GM21786 (cell line): ENCODE results near the gene CNOT1.
"Not testable (repeated sequence)": the region's sequence is repeated elsewhere in the genome, so short reads cannot be mapped to it uniquely, and the experiment has no call there.

Experiments used
- ATAC-seq: cut with Tn5 transposase; IDR thresholded peaks from one replicate; pipeline ENCODE4 v1.9.1; 2021; ENCODE audit not compliant: unreplicated experiment

CNOT1 gene

DNA sequence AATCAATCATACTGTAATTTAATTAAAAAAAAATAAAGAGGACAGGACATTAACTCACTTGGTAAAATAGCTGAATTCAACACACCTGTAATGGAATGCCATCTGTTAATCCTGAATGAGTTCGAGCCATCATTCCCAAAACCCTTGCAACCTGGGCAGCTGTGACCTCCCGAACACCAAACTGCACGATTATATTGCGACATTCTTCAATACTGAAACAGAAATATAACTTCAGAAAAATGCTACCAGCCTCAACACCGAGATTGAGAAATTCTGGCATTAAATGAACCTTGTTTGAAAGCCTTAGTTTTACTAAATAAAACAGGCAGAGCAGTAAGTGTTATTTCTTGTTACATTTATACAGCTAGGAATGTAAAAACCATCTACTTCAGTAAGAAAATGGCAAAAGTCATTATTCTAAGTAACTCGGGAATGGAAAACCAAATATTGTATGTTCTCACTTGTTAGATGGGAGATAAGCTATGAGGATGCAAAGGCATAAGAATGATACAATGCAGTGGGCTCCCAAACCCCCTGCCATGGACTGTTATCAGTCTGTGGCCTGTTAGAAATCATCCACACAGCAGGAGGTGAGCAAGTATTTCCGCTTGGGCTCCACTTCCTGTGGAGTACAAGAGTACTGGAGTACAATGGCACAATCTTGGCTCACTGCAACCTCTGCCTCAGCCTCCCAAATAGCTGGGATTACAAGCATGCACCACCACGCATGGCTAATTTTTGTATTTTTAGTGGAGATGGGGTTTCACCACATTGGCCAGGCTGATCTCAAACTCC is 46.5 kb downstream of the CNOT1 start:
- ATAC-seq: no peak

DNA sequence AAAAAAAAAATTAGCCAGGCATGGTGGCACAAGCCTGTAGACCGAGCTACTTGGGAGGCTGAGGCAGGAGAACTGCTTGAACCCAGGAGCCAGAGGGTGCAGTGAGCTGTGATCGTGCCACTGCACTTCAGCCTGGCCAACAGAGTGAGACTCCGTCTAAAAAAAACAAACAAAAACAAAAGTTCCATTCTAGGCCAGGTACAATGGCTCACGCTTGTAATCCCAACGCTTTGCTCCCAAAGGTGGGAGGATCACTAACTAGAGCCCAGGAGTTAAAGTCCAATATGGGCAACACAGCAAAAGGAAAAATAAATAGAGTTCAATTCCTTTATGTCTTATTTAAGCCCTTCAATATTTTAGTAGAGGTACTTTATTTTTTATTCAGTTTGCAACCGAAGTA is 47.5 kb downstream of the CNOT1 start:
- no peak for ATAC-seq

DNA sequence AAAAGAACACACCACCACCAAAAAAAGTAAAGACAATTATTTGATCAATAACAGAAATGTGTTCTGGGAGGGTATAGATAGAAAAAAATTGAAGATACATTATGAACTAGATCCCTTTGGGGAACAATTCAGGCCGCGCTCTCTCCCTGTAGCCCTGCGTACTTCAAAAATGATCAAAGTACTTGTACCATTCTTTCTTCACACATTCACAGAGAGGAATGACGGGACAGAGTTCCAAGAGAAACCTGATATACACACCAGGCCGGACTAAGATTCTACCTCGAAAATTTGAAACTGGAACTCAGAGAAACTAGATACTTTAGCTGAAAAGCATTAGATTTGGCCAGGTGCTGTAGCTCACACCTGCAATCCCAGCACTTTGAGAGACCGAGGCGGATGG is 50.0 kb downstream of the CNOT1 start:
- ATAC-seq: no peak

DNA sequence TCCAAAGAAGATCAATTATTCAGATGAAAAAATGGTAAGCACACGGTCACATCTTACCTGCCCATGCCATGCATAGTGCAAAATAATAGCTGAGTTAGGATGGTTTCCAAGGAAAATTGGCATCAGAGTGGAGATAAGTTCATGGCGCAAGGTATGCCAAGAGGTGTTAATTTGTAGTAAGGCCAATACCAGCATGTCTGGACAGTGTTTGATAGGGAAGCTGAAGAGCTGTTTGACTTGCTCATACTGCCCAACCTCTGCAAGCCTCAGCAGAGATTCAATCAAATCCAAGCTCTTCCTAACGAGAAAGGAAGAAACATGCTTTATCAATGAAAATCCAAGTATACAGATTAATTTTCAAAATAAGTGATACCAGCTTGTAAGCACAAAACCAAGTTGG is 51.0 kb downstream of the CNOT1 start:
- ATAC-seq: no peak

DNA sequence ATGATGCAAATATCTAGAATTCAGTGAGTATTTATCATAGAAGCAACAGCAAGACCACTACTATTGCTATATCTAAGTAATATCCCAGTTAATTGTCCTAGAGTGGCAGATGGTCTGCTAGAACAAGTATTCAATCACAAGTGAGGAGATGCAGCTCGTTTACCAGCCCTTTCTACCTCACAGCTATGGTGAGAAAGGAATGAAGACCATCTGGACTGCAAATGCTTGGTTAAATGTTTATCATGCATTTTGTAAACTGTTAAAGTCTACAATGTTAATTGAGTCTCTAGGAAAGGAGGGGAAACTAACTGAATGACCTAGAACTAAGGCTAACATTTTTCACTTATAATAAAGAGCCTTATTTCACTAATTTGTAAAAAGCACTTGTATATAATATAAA is 52.5 kb downstream of the CNOT1 start:
- ATAC-seq: no peak

DNA sequence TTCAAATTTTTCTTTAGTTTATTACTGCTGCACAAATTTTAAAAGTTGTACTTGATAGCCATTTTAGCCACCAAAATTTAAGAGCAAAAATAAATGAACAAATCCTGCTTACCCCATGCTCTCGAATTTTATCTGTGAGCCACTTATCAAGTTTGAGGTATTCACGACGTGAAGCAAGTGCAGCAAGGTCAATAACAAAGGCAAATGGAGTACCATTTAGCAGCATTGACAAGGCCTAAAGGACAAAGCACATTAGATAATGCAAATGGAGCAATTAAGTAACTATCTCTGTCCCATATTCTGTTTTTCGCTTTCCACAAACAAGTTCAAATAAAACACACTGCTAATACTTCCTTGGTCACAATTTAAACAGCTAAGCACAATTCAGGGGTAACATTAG is 54.7 kb downstream of the CNOT1 start:
- ATAC-seq: no peak

DNA sequence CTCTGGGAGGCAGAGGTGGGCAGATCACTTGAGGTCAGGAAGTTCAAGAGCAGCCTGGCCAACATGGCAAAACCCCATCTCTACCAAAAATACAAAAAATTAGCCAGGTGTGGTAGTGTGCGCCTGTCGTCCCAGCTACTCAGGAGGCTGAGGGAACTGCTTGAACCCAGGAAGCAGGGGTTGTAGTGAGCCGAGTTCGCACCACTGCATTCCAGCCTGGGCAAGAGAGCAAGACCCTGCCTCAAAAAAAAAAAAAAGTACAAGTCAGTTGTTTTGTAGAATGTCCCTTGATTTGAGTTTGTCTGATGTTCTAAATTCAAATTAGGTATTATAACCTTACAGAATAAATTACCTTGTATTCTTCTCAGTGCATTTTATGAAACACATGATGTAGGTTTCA is 63.9 kb downstream of the CNOT1 start:
- ATAC-seq: not testable (repeated sequence)

DNA sequence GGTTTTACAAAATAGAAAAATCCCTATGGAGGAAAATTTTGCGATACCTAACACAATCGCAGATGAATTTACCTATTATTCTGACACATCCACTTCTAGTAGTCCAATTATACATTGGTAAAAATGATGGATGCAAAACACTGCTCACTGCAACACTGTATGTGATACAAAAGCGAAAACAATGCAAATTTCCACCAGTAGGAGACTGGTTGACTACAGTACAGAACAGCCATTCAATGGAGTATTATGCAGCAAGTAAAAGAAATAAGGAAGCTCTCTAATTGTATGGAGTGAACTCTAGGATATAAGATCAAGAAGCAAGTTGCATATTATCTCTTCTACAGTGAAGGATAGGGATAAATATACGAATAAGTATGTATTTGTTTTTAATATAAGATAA is 65.9 kb downstream of the CNOT1 start:
- ATAC-seq: no peak

DNA sequence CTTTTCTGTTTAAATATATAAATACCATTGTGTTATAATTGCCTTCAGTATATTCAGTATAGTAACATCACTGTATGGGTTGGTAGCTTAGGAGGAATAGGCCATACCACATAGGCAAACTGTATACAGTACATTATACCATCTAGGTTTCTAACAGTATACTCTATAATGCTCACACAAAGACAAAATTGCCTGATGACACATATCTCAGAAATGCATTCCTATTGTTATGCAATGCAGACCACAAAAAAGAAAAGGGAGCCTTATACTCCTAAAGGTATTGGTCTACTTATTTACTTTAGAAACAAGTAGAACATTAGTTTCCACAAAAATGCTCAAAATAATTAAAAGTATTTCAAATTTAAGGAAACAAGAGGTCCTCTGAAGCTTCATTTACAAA is 66.4 kb downstream of the CNOT1 start:
- no peak for ATAC-seq

DNA sequence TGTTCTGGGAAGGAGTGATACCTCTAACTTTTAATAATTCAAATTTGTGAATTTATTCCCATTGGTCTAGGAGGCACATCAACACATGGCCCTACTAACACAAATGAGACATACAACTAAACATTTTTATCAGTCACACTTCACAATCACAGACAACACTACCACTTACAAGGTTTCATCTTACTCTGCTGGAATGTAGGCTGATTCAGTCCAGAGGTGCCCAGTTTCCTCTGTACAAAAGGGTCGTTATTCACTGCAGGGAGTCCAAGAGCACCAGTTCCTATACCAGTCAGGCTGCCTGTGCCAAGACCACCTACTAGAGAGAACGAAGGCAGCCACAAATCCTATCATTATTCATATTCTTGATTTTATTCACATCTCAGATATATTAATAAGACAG is 72.9 kb downstream of the CNOT1 start:
- ATAC-seq: no peak

DNA sequence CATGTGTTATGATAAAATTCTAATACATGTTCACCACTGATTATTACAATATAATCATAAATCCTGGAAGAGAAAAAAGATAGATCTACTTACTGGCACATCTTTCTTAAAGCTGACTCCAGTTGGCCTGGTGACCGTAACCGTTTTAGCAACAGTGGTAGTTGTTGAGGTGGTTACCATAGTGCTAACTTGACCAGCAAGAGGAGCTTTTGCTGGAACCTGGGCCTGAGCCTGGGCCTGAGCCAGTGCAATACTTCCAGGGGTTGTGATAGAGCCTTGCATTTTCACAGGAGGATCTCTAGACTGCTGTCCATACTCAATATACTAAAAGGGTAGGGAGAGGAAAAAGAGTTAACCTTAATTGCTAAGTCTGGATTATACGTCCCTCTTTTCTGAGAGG is 78.1 kb downstream of the CNOT1 start:
- ATAC-seq: no peak

DNA sequence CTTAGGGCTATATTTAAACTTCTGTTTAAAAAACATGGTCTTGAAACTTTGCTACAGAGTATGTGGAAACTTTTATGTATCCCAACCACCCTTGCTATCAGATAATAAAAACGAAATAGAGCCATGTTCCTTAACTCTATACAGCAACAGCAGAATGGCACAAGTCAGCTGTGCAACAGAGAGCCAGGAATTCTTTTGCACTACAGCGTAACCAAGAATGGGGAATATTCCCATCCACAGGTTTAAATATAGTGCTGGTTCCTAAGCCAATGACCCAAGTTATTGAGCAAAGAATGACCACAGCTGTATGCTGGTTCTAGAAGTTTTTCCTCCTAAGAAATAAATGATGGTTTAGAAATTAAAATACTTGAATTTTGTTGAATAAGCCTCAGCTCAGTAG is 81.2 kb downstream of the CNOT1 start:
- ATAC-seq: no peak

DNA sequence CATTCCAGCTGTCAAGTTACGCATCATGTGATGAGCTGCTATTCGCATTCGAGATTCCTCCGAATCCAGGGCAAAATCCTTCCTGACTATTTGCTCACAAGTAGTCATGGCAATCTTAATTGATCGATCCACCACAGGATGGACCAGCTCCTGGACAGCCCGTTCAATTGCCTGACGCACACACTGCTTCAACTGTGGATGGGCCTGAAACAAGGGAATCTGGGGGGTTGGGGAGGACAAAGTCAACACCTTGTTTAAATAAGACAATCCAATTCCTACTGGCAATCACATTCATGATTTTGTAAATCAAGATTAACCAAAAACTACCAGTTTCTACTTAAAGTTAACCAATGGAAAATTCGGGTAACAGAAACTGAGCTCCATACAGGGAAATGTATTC is 85.9 kb downstream of the CNOT1 start:
- ATAC-seq: no peak

DNA sequence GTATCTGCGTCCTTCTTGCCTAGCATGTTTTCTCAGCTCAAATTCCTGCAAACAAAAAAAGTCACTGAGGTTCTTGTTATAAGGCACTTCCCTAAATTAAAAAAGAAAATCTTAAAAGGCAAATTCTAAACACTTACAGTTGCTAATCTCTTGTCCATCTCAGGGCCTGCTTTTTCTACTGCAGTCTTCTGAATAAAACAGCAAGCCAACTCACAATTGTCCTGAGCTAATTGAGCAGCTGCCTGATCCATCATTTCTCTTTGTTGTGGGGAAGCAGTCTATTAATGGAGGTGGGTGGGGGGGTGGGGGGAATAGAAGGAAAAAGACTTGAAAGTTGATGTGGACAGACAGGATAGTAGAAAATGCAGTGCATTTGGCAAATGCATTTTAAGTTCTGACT is 87.3 kb downstream of the CNOT1 start:
- ATAC-seq: no peak

DNA sequence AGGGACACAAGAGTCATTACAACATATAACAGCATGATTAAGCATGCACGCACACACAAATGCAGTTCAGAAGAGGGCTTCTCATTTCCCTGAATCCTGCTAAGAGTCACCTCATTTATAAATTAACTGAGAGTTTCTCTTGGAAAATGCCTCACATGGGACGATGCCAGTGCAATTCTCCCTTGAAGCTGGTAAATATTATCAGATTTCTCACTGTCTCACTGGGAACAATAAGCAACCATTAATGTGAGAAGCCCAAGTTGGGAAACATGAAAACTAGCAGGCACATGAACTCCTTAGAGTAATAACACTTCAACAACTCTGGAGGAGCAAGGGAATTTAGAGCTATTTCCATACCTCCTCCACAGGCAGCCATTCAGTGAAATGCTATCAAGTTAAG is 87.9 kb downstream of the CNOT1 start:
- no peak for ATAC-seq

DNA sequence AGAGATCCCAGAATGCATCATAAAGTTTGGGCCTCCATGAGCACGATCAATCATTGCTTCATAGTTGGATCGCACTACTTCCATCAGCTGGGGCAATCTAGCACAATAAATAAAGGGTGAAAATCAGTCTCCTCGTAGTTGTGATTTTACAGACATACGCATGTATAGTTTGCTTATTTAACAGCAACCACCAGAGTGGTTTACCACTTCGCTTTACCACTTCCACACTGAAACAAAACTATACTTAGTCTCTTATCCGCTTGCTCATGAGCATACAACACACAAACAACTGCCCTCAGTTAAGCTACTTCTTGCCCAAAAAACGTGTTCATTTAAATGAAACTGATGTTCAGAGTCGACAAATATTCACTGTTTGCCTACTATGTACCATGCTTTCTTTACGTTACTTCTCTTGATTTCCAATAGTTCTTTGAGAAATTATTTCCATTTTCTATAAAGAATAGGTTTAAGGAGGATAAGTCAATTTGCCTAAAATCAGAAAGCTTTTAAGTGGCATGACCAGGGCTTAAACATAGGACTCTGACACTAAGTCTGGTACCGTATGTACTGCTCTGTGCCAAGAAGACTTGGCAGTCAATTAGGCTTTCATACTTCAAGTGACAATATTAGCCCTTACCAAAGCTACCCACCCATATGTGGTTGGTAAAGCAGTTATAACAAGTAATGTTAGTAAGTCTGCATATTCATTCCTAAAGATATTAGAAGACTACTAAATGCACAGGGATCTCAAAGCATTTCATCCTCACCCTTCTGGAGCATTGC is 92.3 kb downstream of the CNOT1 start:
- ATAC-seq: no peak

DNA sequence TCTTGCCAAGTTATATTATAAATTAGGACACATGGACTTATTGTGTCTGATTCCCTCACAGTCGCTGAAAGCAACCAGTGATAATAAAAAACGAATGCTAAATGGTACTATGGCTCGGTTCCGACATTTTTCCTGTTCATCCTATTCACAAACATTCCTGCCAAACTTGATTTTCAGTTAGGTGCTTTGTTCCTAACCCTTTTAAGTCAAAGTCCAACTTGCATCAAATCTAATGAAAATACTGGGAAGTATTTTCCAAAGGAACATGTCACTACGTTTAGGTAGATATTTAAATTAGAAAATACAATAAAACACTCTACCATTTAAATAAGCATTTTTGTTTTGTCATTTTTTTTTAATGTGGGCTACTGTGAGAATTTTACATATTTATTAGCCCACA is 93.3 kb downstream of the CNOT1 start:
- ATAC-seq: no peak

DNA sequence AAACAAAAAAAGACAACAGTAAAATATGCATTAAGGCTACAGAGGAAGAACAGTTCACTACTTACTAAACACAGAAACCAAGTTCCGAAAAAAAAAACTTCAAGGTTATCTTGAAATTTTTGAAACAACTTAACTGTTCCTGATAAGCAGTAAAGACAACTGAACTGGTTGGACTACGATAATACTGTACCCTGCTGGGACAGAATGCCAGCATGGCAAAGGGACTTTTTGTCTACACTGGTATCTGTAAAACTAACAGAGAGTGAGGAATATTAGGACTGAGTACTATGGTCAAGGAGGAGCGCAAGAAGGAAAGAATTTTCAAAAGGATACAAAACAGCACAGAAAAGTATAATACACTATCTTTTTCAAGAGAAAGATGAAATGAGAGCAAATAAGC is 94.5 kb downstream of the CNOT1 start:
- no peak for ATAC-seq

DNA sequence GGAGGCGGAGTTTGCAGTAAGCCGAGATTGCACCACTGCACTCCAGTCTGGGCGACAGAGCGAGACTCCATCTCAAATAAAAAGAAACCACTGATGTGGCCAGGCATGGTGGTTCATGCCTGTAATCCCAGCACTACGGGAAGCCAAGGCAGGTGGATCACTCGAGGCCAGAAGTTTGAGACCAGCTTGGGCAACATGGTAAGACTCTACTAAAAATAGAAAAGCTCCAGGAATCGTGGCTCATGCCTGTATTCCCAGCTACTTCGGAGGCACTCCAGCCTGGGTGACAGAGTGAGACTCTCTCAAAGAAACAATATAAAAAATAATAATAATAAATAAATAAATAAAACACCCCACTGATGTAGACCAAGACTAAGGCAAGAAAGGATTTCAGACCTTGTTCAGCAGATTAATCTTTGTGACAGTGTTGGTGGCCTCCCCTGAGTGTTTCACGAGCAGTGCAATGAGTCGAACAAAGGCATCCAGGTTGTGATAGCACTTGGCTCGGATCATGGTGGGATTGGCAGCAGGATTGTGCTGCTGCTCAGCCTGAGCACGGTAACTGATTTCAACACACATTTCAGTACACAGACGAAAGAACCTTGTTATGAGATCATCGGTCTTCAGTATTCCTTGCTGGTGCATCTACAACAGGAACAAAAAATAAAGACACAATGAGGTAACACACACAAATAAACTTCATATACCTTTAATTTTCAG is 95.7 kb downstream of the CNOT1 start:
- ATAC-seq: no peak

DNA sequence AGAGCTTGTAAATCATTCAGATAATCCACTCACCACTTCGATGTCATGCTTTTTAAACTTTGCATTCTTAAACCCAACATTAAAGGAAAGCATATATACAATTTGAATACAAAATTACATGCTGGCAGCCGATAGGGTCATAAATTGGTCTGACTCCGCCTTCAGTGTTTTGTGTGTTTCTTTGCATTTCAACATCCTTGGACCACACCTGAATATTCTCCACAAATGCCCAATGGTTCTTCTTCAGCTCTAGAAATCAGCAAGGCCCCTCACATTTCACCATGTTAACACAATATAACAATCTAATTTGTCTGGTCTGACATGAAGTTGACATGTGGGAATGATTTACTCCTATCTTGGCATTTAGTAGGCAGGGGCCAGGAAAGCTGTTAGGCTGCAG is 97.2 kb downstream of the CNOT1 start:
- ATAC-seq: no peak

DNA sequence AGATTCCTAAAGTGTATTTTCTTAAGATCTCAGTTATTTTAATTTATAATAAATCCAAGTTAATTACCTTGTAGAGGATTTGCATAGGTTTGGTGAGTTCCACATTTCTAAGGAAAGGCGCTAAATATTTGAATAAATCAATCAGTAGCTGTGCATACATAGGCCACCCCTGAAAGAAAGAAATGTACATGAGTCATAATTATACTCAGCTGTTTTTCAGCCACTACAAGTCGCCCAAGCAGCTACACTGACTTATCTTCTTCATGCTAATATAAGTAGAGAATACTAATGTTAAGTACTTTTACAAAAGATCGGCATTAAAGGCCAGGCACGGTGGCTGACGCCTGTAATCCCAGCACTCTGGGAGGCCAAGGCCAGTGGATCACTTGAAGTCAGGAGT is 99.4 kb downstream of the CNOT1 start:
- ATAC-seq: no peak

DNA sequence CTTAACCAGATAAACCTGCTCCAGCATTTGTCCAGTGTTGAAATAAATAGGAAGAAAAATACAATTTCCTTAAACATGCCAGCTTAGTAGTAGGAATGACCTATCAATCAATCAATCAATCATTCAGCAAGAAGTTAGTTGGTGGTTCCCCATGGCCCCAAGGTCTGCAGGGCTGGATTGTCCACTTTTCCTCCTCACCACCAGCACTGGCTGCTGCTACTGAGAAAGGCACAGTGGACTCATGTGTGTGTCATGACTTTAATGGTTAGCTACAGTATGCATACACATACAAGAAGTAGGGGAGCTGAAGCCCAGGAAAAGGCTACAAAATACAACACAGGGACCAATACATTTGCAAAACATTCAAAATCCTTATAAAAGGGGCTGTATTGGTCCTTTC is 109.9 kb downstream of the CNOT1 start:
- ATAC-seq: no peak
